ENCODE results near the gene CTDSP2.

DNA sequence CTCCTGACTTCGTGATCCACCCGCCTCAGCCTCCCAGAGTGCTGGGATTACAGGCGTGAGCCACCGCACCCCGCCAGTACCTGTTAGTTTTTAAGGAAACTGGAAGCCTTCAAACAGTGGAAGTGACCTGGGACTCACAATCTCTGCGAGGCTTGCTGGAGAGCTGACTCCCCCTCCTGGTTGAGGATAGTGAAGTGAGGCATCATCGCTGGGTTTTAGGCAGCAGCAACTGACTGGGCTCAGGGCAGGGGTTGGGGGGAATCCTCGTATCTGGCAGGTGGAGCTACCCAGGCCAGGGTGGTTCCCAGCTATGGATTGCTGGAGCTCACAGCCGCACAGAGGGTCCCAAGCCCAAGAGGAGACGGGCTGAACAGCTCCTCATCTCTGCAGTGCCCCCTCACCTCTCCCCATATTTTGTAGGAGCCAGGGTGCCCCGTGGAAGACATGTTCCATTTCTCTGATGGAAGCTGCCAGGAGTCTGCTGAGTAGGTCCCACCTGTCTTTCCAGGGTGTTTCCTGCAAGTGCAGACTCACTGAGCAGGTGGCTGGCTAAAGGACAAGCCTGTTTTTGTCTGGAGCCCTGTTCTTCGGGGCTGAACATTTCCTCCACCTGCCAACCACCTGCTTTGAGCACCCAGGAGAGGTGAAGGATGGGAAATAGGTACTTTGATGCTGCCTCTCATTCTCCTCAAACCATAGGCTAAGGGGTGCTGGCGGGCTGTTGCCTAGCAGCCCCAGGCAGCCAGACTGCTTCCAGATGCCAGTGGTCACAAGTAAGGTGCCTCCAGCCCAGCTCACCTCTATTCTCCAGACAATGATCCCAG lies 31.1 kb downstream of the CTDSP2 start:
- TF ChIP-seq RAD21 (IDR thresholded peaks at IDR 0.05; ENCODE audit: low read depth) (no peak), EGR1 (IDR thresholded peaks at IDR 0.05) (no peak), CEBPB (IDR thresholded peaks at IDR 0.05) (no peak), TAF1 (IDR thresholded peaks at IDR 0.05; ENCODE audit: low read depth) (no peak), YY1 (IDR thresholded peaks at IDR 0.05; ENCODE audit: low read depth) (no peak), CREB1 (IDR thresholded peaks at IDR 0.05; ENCODE audit: low read depth) (no peak), EP300 (IDR thresholded peaks at IDR 0.05; ENCODE audit: borderline replicate concordance) (no peak), TCF12 (IDR thresholded peaks at IDR 0.05; ENCODE audit: low read depth) (no peak), FOXM1 (IDR thresholded peaks at IDR 0.05; ENCODE audit: borderline replicate concordance, low read depth) (no peak), TEAD4 (IDR thresholded peaks at IDR 0.05) (no peak), ZBTB7A (IDR thresholded peaks at IDR 0.05; ENCODE audit: low read depth) (no peak)
- TF ChIP-seq, protein P1, sequence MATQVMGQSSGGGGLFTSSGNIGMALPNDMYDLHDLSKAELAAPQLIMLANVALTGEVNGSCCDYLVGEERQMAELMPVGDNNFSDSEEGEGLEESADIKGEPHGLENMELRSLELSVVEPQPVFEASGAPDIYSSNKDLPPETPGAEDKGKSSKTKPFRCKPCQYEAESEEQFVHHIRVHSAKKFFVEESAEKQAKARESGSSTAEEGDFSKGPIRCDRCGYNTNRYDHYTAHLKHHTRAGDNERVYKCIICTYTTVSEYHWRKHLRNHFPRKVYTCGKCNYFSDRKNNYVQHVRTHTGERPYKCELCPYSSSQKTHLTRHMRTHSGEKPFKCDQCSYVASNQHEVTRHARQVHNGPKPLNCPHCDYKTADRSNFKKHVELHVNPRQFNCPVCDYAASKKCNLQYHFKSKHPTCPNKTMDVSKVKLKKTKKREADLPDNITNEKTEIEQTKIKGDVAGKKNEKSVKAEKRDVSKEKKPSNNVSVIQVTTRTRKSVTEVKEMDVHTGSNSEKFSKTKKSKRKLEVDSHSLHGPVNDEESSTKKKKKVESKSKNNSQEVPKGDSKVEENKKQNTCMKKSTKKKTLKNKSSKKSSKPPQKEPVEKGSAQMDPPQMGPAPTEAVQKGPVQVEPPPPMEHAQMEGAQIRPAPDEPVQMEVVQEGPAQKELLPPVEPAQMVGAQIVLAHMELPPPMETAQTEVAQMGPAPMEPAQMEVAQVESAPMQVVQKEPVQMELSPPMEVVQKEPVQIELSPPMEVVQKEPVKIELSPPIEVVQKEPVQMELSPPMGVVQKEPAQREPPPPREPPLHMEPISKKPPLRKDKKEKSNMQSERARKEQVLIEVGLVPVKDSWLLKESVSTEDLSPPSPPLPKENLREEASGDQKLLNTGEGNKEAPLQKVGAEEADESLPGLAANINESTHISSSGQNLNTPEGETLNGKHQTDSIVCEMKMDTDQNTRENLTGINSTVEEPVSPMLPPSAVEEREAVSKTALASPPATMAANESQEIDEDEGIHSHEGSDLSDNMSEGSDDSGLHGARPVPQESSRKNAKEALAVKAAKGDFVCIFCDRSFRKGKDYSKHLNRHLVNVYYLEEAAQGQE (IDR thresholded peaks at IDR 0.05; ENCODE audit: low read depth): no peak
- TF ChIP-seq, protein P2, sequence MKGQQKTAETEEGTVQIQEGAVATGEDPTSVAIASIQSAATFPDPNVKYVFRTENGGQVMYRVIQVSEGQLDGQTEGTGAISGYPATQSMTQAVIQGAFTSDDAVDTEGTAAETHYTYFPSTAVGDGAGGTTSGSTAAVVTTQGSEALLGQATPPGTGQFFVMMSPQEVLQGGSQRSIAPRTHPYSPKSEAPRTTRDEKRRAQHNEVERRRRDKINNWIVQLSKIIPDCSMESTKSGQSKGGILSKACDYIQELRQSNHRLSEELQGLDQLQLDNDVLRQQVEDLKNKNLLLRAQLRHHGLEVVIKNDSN (IDR thresholded peaks at IDR 0.05): no peak
- TF ChIP-seq, protein P3, sequence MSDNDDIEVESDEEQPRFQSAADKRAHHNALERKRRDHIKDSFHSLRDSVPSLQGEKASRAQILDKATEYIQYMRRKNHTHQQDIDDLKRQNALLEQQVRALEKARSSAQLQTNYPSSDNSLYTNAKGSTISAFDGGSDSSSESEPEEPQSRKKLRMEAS (IDR thresholded peaks at IDR 0.05): no peak

Measured in Ishikawa (cell line).